BLaER1 treated with 17β-estradiol and CSF1 and Interleukin-3, amounts not matched to agents 10 nM and 100 nM (cell line): ENCODE measurements around the gene COL23A1.
"Not testable (repeated sequence)": the region's sequence is repeated elsewhere in the genome, so short reads cannot be mapped to it uniquely, and the experiment has no call there.

Experiments
- H3K27ac ChIP-seq, 11 experiments: shearing (Covaris generic); formaldehyde crosslinking; 2 replicates each; pipeline ENCODE4 v1.8.1; 2022
- H3K27me3 ChIP-seq, 11 experiments: shearing (Covaris generic); formaldehyde crosslinking; 2 replicates each; pipeline ENCODE4 v1.8.1; 2022
- H3K36me3 ChIP-seq, 11 experiments: shearing (Covaris generic); formaldehyde crosslinking; 2 replicates each; pipeline ENCODE4 v1.8.1; 2022
- H3K4me1 ChIP-seq, 10 experiments: shearing (Covaris generic); formaldehyde crosslinking; 2 replicates each; pipeline ENCODE4 v1.8.1; 2022
- H3K4me2 ChIP-seq, 11 experiments: shearing (Covaris generic); formaldehyde crosslinking; 2 replicates each; pipeline ENCODE4 v1.8.1; 2022
- H3K4me3 ChIP-seq, 10 experiments: shearing (Covaris generic); formaldehyde crosslinking; 2 replicates each; pipeline ENCODE4 v1.8.1; 2022
- H3K9ac ChIP-seq, 11 experiments: shearing (Covaris generic); formaldehyde crosslinking; 2 replicates each; pipeline ENCODE4 v1.8.1; 2022
- H3K9me3 ChIP-seq, 11 experiments: shearing (Covaris generic); formaldehyde crosslinking; replicated peaks in 1 of 11; 2 replicates each; pipeline ENCODE4 v1.8.1; 2022
- H4K20me1 ChIP-seq, 11 experiments: shearing (Covaris generic); formaldehyde crosslinking; 2 replicates each; pipeline ENCODE4 v1.8.1; 2022
- Cebpa-rat ChIP-seq, 11 experiments: shearing (Covaris generic); IDR thresholded peaks; 2 replicates each; pipeline ENCODE4 v1.8.1; 2022

COL23A1 gene

GRCh38 chr5:178323541-178323865, 266.7 kb downstream of the COL23A1 start:
- H3K4me1 ChIP-seq = peaks cover 68 to 84% (median 78%) of the 10 kb centered on the region in 10 experiments
- H3K4me3 ChIP-seq = peak overlapping the region in 1 of 10 experiments; percentile 6; a peak in 1 of 20 replicates
- peaks cover 0 to 45% (median 6%) of the 10 kb centered on the region in 11 experiments; a peak in 12 of 22 replicates for H3K27me3 ChIP-seq
- H3K4me2 ChIP-seq = peak overlapping the region; percentile 69 to 97 (median 91)
- H3K36me3 ChIP-seq = no peaks in the 10 kb centered on the region
- H4K20me1 ChIP-seq = peaks cover 0 to 31% (median 16%) of the 10 kb centered on the region in 11 experiments; a peak in 13 of 22 replicates
- H3K9ac ChIP-seq = peak overlapping the region in 5 of 11 experiments; percentile 17 to 53 (median 21); a peak in 3 of 22 replicates
- no peak for TF ChIP-seq Cebpa-rat (IDR thresholded peaks at IDR 0.05)
- H3K27ac ChIP-seq = no peak overlapping the region
- peaks cover 0 to 4% (median 2%) of the 10 kb centered on the region in 11 experiments; a peak in 14 of 22 replicates for H3K9me3 ChIP-seq

- Histone ChIP-seq H3K4me1 (peaks cover 62 to 79% (median 72%) of the 10 kb centered on the region in 10 experiments), H3K9ac (peak overlapping the region in 6 of 11 experiments; percentile 17 to 53 (median 30); a peak in 6 of 22 replicates), H4K20me1 (peaks cover 0 to 31% (median 16%) of the 10 kb centered on the region in 11 experiments; a peak in 13 of 22 replicates), H3K4me2 (peak overlapping the region; percentile 69 to 97 (median 91)), H3K27ac (no peak overlapping the region), H3K9me3 (peaks cover 5 to 10% (median 7%) of the 10 kb centered on the region in 11 experiments), H3K4me3 (peak overlapping the region in 2 of 10 experiments; percentile 6 to 11; a peak in 1 of 20 replicates), H3K36me3 (no peaks in the 10 kb centered on the region), H3K27me3 (peaks cover 0 to 45% (median 6%) of the 10 kb centered on the region in 11 experiments; a peak in 12 of 22 replicates)
- no peak for TF ChIP-seq Cebpa-rat (IDR thresholded peaks at IDR 0.05)
These were observed 267.3 kb downstream of the COL23A1 start for GRCh38 chr5:178322736-178323540.

DNA sequence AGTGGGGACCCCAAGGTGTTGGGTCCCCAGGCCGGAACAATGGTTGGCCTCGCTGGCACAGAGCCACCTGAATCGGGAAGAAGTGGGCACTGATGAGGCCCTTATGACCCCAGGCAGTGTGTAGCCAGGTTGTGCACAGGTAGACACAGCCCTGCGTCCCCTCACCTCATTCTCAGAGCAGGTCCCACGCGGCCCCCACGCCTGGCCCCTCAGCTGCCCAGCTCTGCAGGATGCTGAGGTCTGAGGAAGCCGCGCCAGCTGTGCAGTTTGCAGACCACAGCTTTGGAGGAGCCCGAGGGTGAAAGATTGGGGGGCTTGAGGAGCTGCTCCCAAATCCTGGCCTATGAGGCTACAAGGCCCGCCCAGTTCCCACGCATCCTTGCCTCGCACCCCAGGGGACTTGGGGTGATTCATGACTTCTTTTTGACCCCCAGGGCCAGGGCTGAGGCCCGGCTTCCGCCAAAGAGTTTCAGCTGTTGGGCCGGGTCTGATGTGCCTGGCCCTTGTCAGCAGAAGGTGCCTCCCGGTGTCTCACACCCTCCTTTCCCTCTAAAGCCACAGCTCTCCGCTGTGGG, 269.8 kb downstream of the COL23A1 start:
- Histone ChIP-seq H4K20me1 (peaks cover 0 to 31% (median 16%) of the 10 kb centered on the region in 11 experiments; a peak in 13 of 22 replicates), H3K27me3 (peaks cover 0 to 35% (median 6%) of the 10 kb centered on the region in 11 experiments; a peak in 12 of 22 replicates), H3K4me2 (peak overlapping the region; percentile 68 to 95 (median 82)), H3K9me3 (peaks cover 11 to 20% (median 17%) of the 10 kb centered on the region in 11 experiments), H3K9ac (peak overlapping the region in 4 of 11 experiments; percentile 2 to 27 (median 16); a peak in 1 of 22 replicates), H3K27ac (peak overlapping the region in 5 of 11 experiments; percentile 7 to 37 (median 25); a peak in 5 of 22 replicates), H3K4me1 (peaks cover 55 to 64% (median 60%) of the 10 kb centered on the region in 10 experiments), H3K4me3 (no peak overlapping the region), H3K36me3 (no peaks in the 10 kb centered on the region)
- no peak for TF ChIP-seq Cebpa-rat (IDR thresholded peaks at IDR 0.05)

- Histone ChIP-seq H3K4me1 (peaks cover 48 to 59% (median 57%) of the 10 kb centered on the region in 10 experiments), H3K36me3 (no peaks in the 10 kb centered on the region), H3K4me2 (peak overlapping the region in 9 of 11 experiments; percentile 68 to 95 (median 75); a peak in 12 of 22 replicates), H3K4me3 (no peak overlapping the region), H3K9me3 (peaks cover 11 to 20% (median 17%) of the 10 kb centered on the region in 11 experiments), H3K9ac (no peak overlapping the region), H3K27ac (no peak overlapping the region), H3K27me3 (peaks cover 0 to 27% (median 6%) of the 10 kb centered on the region in 11 experiments; a peak in 11 of 22 replicates), H4K20me1 (peaks cover 0 to 30% (median 14%) of the 10 kb centered on the region in 11 experiments; a peak in 13 of 22 replicates)
- TF ChIP-seq Cebpa-rat (IDR thresholded peaks at IDR 0.05) = no peak
These were observed 270.6 kb downstream of the COL23A1 start for GRCh38 chr5:178319541-178320041.

- Histone ChIP-seq H3K27ac (no peak overlapping the region), H3K36me3 (no peaks in the 10 kb centered on the region), H3K27me3 (peaks cover 0 to 20% (median 1%) of the 10 kb centered on the region in 11 experiments; a peak in 11 of 22 replicates), H3K4me2 (no peak overlapping the region), H3K4me1 (peaks cover 41 to 52% (median 50%) of the 10 kb centered on the region in 10 experiments), H3K9me3 (peaks cover 11 to 20% (median 17%) of the 10 kb centered on the region in 11 experiments), H3K9ac (no peak overlapping the region), H3K4me3 (no peak overlapping the region), H4K20me1 (peaks cover 0 to 23% (median 12%) of the 10 kb centered on the region in 11 experiments; a peak in 12 of 22 replicates)
- TF ChIP-seq Cebpa-rat (IDR thresholded peaks at IDR 0.05) = no peak
These were observed 271.3 kb downstream of the COL23A1 start for GRCh38 chr5:178318893-178319292.

DNA sequence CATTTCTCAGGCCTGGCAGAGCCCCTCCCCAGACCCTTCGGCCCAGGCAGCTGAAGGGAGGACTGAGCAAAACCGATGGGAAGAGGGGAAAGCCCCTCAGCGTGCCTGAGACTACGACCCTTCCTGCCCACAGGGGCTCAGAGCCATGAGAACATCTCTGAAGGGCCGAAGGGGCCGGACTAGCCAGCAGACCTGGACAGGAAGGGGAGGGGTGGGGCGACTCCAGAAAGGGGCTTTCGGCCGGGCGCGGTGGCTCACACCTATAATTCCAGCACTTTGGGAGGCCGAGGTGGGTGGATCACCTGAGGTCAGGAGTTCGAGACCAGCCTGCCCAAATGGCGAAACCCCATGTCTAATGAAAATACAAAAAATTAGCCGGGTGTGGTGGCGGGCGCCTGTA, 271.8 kb downstream of the COL23A1 start:
- H3K9ac ChIP-seq = no peak overlapping the region
- no peaks in the 10 kb centered on the region for H3K36me3 ChIP-seq
- peaks cover 0 to 18% (median 7%) of the 10 kb centered on the region in 11 experiments; a peak in 12 of 22 replicates for H4K20me1 ChIP-seq
- no peak for TF ChIP-seq Cebpa-rat (IDR thresholded peaks at IDR 0.05)
- peaks cover 0 to 15% (median 0%) of the 10 kb centered on the region in 11 experiments; a peak in 10 of 22 replicates for H3K27me3 ChIP-seq
- no peak overlapping the region for H3K4me2 ChIP-seq
- H3K4me1 ChIP-seq = peaks cover 36 to 47% (median 45%) of the 10 kb centered on the region in 10 experiments
- H3K9me3 ChIP-seq = peaks cover 11 to 20% (median 17%) of the 10 kb centered on the region in 11 experiments
- no peak overlapping the region for H3K27ac ChIP-seq
- no peak overlapping the region for H3K4me3 ChIP-seq

DNA sequence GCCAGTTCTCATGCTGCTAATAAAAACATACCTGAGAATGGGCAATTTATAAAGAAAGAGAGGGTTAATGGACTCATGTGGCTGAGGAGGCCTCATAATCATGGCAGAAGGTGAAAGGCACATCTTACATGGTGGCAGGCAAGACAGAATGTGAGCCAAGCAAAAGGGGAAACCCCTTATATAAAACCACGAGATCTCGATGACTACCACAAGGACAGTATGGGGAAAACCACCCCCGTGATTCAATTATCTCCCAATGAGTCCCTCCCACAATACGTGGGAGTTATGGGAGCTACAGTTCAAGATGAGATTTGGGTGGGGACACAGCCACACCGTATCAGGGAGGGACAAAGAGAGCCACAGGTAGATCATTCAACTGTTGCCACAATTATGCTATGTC, 272.5 kb downstream of the COL23A1 start:
- Histone ChIP-seq H4K20me1 (peaks cover 0 to 11% (median under 1%) of the 10 kb centered on the region in 11 experiments; a peak in 8 of 22 replicates), H3K4me1 (peaks cover 30 to 42% (median 38%) of the 10 kb centered on the region in 10 experiments), H3K9me3 (peaks cover 11 to 20% (median 17%) of the 10 kb centered on the region in 11 experiments)
- H3K36me3 ChIP-seq, H3K4me3 ChIP-seq, H3K4me2 ChIP-seq, H3K27ac ChIP-seq, H3K27me3 ChIP-seq, H3K9ac ChIP-seq: not testable (repeated sequence)

DNA sequence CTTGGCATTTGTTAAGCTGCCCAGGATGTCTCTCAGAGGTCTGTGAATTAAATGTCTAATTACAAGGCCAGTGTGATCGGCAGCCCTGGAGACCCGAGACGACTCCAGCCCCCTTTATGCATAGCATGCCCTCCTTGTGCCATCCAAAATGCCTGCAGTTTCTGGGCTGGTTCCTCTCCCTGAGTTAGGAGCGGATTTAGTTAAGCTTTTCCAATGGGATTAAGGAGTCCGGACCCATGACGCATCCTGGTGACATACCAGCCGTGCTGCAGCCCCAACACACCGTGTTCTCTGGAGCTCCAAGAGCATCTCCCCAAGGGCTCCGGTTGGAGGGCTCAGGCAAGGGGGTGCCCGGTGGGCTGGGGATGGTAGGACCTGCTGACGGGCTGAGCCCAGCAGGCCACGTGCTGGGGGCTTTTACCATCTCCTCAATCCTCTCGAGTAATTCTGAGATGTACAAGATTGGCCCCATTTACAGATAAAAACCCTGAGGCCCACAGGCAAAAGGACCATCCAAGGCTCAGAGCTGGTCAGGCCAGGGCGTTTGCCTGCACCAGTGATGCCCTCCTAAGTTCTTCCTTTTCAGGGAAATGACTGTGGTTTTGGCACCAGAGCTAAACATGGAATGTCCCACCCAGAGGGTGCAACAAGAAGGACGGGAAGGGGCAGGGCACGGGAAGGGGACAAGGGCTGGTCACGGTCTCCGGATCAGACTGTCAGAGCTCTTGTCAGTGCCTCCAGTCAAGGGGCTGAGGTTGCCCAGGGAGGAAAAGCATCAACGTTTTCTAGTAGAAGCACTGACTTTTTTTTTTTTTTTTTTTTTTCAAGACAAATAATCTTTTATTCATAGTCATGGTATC, 275.0 kb downstream of the COL23A1 start:
- H3K4me3 ChIP-seq = no peak overlapping the region
- H3K9me3 ChIP-seq = peaks cover 11 to 20% (median 17%) of the 10 kb centered on the region in 11 experiments
- peak overlapping the region in 10 of 11 experiments; percentile 7 to 54 (median 35); a peak in 14 of 22 replicates for H3K4me2 ChIP-seq
- H3K36me3 ChIP-seq = no peaks in the 10 kb centered on the region
- H3K9ac ChIP-seq = no peak overlapping the region
- peaks cover 5 to 20% (median 14%) of the 10 kb centered on the region in 10 experiments for H3K4me1 ChIP-seq
- H4K20me1 ChIP-seq = peaks cover 0 to 10% (median 0%) of the 10 kb centered on the region in 11 experiments; a peak in 2 of 22 replicates
- no peak for TF ChIP-seq Cebpa-rat (IDR thresholded peaks at IDR 0.05)
- no peak overlapping the region for H3K27ac ChIP-seq
- 0 out of 22 replicates have a peak, but pooled peaks cover 0 to 3% (median 0%) of the 10 kb centered on the region in 11 experiments for H3K27me3 ChIP-seq
